ENCODE data around the gene COPS3. TPM values are rescaled to one million over a fixed set of nuclear protein-coding genes. Genes with fewer than 3 reads are reported as not detected.
A peak's percentile ranks its signal among the peaks of the same experiment; 100 is the strongest.

The COPS3 gene
- total and polyA plus RNA-seq, 2 of the 8 experiments (the other 6 are each of a cell fraction or from before 2014, with no cell fraction given): 82.9 to 110 TPM

- 0 out of 7 replicates have a peak overlapping the region, but pooled peaks of 1 of the 4 experiments have one; percentile 5 for H3K9ac ChIP-seq (replicated peaks in 1 of 4; ENCODE audit: extremely low read depth in 1 of 4, low read depth in 3 of 4, low read length in 3 of 4)
- peaks cover 0 to 5% of the 10 kb centered on the region in 2 experiments; a peak in 2 of 4 replicates for H3K79me2 ChIP-seq (ENCODE audit: control insufficient read depth in 1 of 2, insufficient read depth in 2 of 2, low read length in 2 of 2)
- H3K27me3 ChIP-seq (replicated peaks in 1 of 4; ENCODE audit: control insufficient read depth in 3 of 4, extremely low read depth in 1 of 4, insufficient read depth in 3 of 4, low read length in 3 of 4): no peaks in the 10 kb centered on the region; a peak in 1 of 7 replicates
- H2AK5ac ChIP-seq (ENCODE audit: low read depth, low read length): no peak overlapping the region
- H3K4ac ChIP-seq (replicated peaks; ENCODE audit: insufficient read length, low read depth, low read length): no peak overlapping the region
- WGBS, 2 experiments (ENCODE audit: extremely low coverage in 1 of 2, insufficient coverage in 1 of 2, insufficient read length in 1 of 2, insufficient replicate concordance in 2 of 2, low coverage in 1 of 2, low lambda C conversion rate in 2 of 2, missing lambda C conversion rate in 1 of 2): 90% methylated on average over 25 of the region's 25 CpGs; no CpG with 5 or more reads in 1 of the 2 experiments
- no peak overlapping the region for H2BK15ac ChIP-seq (ENCODE audit: low read length)
- no peak overlapping the region for H2BK5ac ChIP-seq (ENCODE audit: low read depth, low read length)
- no peak overlapping the region for H3K4me3 ChIP-seq (ENCODE audit: extremely low read depth in 1 of 4, insufficient read depth in 2 of 4, low read depth in 3 of 4, low read length in 4 of 4)
- no peaks in the 10 kb centered on the region for H3K9me3 ChIP-seq (ENCODE audit: insufficient read depth in 2 of 2, low read depth in 1 of 2, low read length in 1 of 2)
- H4K5ac ChIP-seq (ENCODE audit: insufficient read length, low read depth, low read length): no peak overlapping the region
- TF ChIP-seq RBBP5 (IDR thresholded peaks at IDR 0.05; ENCODE audit: borderline replicate concordance, low read depth, low read length) (no peak), GTF2F1 (IDR thresholded peaks at IDR 0.05; ENCODE audit: borderline replicate concordance, low read depth, low read length) (no peak), KDM1A (IDR thresholded peaks at IDR 0.05; ENCODE audit: borderline replicate concordance, low read length) (no peak), E2F6 (IDR thresholded peaks at IDR 0.05) (no peak), SRF (IDR thresholded peaks at IDR 0.05; ENCODE audit: low read depth, low read length) (no peak), YY1 (IDR thresholded peaks at IDR 0.05; ENCODE audit: low read depth, low read length) (no peak), CEBPB (IDR thresholded peaks at IDR 0.05; ENCODE audit: low read depth, low read length) (no peak), SUZ12 (IDR thresholded peaks at IDR 0.05; ENCODE audit: low read length) (no peak)
- H3K23ac ChIP-seq (ENCODE audit: insufficient read length): no peak overlapping the region
- no peak overlapping the region for H2BK120ac ChIP-seq (replicated peaks; ENCODE audit: low read depth, low read length)
- DNase-seq (ENCODE audit: low read depth in 1 of 2, low spot score in 2 of 2): no peak
- no peaks in the 10 kb centered on the region; the same call in 1 of the 2 replicates for H3K79me1 ChIP-seq (ENCODE audit: low read depth, low read length)
- H2AFZ ChIP-seq (ENCODE audit: low read length): no peak overlapping the region
- H3K27ac ChIP-seq (ENCODE audit: low read depth, low read length): no peak overlapping the region
- H3K14ac ChIP-seq (ENCODE audit: insufficient read length): no peak overlapping the region
- no peak overlapping the region for H4K8ac ChIP-seq (ENCODE audit: extremely low read depth, insufficient read depth, low read length)
- H4K91ac ChIP-seq (replicated peaks; ENCODE audit: insufficient read length, low read length): no peak overlapping the region
- H3K4me1 ChIP-seq (replicated peaks in 1 of 4; ENCODE audit: control insufficient read depth in 3 of 4, insufficient read depth in 4 of 4, low read length in 3 of 4): no peaks in the 10 kb centered on the region
- FAIRE-seq: no peak
- H3K36me3 ChIP-seq (ENCODE audit: control insufficient read depth in 2 of 4, insufficient read depth in 4 of 4, low read length in 3 of 4): peaks cover 17 to 89% (median 64%) of the 10 kb centered on the region in 4 experiments; a peak in 7 of 8 replicates
- H2BK12ac ChIP-seq (ENCODE audit: low read depth, low read length): no peak overlapping the region
- no peak overlapping the region for H3K4me2 ChIP-seq (ENCODE audit: insufficient read depth in 1 of 2, low read depth in 2 of 2, low read length in 2 of 2)
- H3K23me2 ChIP-seq (ENCODE audit: low read depth, low read length): no peaks in the 10 kb centered on the region
- no peak overlapping the region for H3K18ac ChIP-seq (ENCODE audit: extremely low read depth, low read length)
- H2BK20ac ChIP-seq (ENCODE audit: low read length): no peak overlapping the region
- peaks cover 11 to 14% of the 10 kb centered on the region in 2 experiments for H4K20me1 ChIP-seq (replicated peaks in 1 of 2; ENCODE audit: control insufficient read depth in 1 of 2, insufficient read depth in 2 of 2, low read length in 2 of 2)
- CTCF ChIA-PET (ENCODE audit: partially characterized antibody): interaction anchor here (0.7 kb wide), 1 partner anchor 13 kb away, joined by 3 read pairs; no protein-coding TSS in a partner anchor
- no peak overlapping the region for H3K56ac ChIP-seq (replicated peaks; ENCODE audit: insufficient read length, low read depth, low read length)
- POLR2A ChIA-PET (ENCODE audit: partially characterized antibody): interaction anchor here (1.1 to 1.7 kb wide), 2 partner anchors 11 to 13 kb away, joined by 3 to 4 read pairs; no protein-coding TSS in a partner anchor
Measured at GRCh38 chr17:17227608-17228520, 53.2 kb downstream of the COPS3 start.
